ENCODE measurements around the gene FSTL3. TPM values are rescaled to one million over a fixed set of nuclear protein-coding genes. Genes with fewer than 3 reads are reported as not detected.

FSTL3 gene
- total and polyA plus RNA-seq, 2 of the 13 experiments (the other 11 are each of a cell fraction or from before 2014, with no cell fraction given), result 13.5 to 15.6 TPM

- TF ChIP-seq, protein P1, sequence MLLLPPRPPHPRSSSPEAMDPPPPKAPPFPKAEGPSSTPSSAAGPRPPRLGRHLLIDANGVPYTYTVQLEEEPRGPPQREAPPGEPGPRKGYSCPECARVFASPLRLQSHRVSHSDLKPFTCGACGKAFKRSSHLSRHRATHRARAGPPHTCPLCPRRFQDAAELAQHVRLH (CRISPR knock-in tag; IDR thresholded peaks at IDR 0.05; ENCODE audit: borderline replicate concordance, low read depth), result peak; percentile 59; the same call in 1 of the 2 replicates
- no peak for TF ChIP-seq ZNF775 (CRISPR knock-in tag; IDR thresholded peaks at IDR 0.05; ENCODE audit: borderline replicate concordance)
- peak; percentile 77; the same call in 1 of the 2 replicates for TF ChIP-seq PRDM10 (CRISPR knock-in tag; IDR thresholded peaks at IDR 0.05; ENCODE audit: low read depth)
- no peak for TF ChIP-seq SOX13 (IDR thresholded peaks at IDR 0.05)
- peak in 1 of 2 experiments; percentile 48; a peak in 1 of 4 replicates for TF ChIP-seq SOX13 (CRISPR knock-in tag; conservative IDR thresholded peaks at IDR 0.05 in 1 of 2, IDR thresholded peaks at IDR 0.05 in 1 of 2)
- TF ChIP-seq PHF21A (CRISPR knock-in tag; IDR thresholded peaks at IDR 0.05), result peak; percentile 38; the same call in 1 of the 2 replicates
- no peak for TF ChIP-seq STAT6 (CRISPR knock-in tag; IDR thresholded peaks at IDR 0.05; ENCODE audit: borderline replicate concordance)
- TF ChIP-seq, protein P2, sequence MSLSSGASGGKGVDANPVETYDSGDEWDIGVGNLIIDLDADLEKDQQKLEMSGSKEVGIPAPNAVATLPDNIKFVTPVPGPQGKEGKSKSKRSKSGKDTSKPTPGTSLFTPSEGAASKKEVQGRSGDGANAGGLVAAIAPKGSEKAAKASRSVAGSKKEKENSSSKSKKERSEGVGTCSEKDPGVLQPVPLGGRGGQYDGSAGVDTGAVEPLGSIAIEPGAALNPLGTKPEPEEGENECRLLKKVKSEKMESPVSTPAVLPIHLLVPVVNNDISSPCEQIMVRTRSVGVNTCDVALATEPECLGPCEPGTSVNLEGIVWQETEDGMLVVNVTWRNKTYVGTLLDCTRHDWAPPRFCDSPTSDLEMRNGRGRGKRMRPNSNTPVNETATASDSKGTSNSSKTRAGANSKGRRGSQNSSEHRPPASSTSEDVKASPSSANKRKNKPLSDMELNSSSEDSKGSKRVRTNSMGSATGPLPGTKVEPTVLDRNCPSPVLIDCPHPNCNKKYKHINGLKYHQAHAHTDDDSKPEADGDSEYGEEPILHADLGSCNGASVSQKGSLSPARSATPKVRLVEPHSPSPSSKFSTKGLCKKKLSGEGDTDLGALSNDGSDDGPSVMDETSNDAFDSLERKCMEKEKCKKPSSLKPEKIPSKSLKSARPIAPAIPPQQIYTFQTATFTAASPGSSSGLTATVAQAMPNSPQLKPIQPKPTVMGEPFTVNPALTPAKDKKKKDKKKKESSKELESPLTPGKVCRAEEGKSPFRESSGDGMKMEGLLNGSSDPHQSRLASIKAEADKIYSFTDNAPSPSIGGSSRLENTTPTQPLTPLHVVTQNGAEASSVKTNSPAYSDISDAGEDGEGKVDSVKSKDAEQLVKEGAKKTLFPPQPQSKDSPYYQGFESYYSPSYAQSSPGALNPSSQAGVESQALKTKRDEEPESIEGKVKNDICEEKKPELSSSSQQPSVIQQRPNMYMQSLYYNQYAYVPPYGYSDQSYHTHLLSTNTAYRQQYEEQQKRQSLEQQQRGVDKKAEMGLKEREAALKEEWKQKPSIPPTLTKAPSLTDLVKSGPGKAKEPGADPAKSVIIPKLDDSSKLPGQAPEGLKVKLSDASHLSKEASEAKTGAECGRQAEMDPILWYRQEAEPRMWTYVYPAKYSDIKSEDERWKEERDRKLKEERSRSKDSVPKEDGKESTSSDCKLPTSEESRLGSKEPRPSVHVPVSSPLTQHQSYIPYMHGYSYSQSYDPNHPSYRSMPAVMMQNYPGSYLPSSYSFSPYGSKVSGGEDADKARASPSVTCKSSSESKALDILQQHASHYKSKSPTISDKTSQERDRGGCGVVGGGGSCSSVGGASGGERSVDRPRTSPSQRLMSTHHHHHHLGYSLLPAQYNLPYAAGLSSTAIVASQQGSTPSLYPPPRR (CRISPR knock-in tag; IDR thresholded peaks at IDR 0.05; ENCODE audit: borderline replicate concordance), result peak; percentile 39; the same call in 1 of the 2 replicates
- TF ChIP-seq ZNF549 (CRISPR knock-in tag; IDR thresholded peaks at IDR 0.05), result no peak
- no peak; the same call in 1 of the 2 replicates for TF ChIP-seq ZNF709 (CRISPR knock-in tag; IDR thresholded peaks at IDR 0.05)
- TF ChIP-seq, protein P3, sequence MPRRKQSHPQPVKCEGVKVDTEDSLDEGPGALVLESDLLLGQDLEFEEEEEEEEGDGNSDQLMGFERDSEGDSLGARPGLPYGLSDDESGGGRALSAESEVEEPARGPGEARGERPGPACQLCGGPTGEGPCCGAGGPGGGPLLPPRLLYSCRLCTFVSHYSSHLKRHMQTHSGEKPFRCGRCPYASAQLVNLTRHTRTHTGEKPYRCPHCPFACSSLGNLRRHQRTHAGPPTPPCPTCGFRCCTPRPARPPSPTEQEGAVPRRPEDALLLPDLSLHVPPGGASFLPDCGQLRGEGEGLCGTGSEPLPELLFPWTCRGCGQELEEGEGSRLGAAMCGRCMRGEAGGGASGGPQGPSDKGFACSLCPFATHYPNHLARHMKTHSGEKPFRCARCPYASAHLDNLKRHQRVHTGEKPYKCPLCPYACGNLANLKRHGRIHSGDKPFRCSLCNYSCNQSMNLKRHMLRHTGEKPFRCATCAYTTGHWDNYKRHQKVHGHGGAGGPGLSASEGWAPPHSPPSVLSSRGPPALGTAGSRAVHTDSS (CRISPR knock-in tag; conservative IDR thresholded peaks at IDR 0.05), result no peak
- no peak for TF ChIP-seq MTA3 (CRISPR knock-in tag; IDR thresholded peaks at IDR 0.05)
Measured at GRCh38 chr19:664913-665443, 11.2 kb upstream of the FSTL3 start (continued).

Data from HepG2 (cell line).